Stomach (tissue), 4 donors: Measurements from ENCODE around the gene LRRC63.

Experiments
- POLR2AphosphoS5 ChIP-seq, 3 donors: sonication (generic); formaldehyde crosslinking; IDR thresholded peaks; one replicate each; pipeline ENCODE4 v1.6.1; 2016; ENCODE audit warnings: antibody characterized with exemption in 3 of 3
- TF ChIP-seq, protein P1 (sequence below), 7 experiments: fragments of 450-650 bp in 4 of 7; fragments of 200-600 bp in 3 of 7; sonication (generic) in 3 of 7; IDR thresholded peaks; one replicate each; pipeline ENCODE4 v1.5.1; 2016 to 2019; ENCODE audit warnings: antibody characterized with exemption in 7 of 7, control low read depth in 2 of 7, mild to moderate bottlenecking in 1 of 7

DNA sequence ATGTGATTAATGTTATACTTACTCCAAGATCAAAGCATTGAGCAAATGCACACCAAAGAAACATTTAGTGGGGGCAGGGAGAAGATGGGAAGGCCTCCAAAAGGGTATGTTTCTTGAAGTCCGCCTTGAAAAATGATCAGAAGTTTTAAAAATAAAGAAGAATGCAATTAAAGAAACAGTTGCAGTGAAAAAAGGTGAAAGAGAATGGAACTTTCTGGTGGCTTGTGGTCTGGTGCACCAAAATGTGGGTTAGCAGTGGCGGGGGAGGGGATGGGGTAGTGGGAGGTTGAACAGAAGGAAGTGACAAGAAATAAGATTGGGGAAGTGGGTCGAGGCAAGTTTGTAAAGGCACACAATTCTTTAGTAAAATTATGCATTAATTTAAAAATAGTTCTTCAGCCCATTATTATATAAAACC is 32.2 kb upstream of the LRRC63 start:
- TF ChIP-seq POLR2AphosphoS5 (IDR thresholded peaks at IDR 0.05), result no peak
- TF ChIP-seq, protein P1, sequence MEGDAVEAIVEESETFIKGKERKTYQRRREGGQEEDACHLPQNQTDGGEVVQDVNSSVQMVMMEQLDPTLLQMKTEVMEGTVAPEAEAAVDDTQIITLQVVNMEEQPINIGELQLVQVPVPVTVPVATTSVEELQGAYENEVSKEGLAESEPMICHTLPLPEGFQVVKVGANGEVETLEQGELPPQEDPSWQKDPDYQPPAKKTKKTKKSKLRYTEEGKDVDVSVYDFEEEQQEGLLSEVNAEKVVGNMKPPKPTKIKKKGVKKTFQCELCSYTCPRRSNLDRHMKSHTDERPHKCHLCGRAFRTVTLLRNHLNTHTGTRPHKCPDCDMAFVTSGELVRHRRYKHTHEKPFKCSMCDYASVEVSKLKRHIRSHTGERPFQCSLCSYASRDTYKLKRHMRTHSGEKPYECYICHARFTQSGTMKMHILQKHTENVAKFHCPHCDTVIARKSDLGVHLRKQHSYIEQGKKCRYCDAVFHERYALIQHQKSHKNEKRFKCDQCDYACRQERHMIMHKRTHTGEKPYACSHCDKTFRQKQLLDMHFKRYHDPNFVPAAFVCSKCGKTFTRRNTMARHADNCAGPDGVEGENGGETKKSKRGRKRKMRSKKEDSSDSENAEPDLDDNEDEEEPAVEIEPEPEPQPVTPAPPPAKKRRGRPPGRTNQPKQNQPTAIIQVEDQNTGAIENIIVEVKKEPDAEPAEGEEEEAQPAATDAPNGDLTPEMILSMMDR (IDR thresholded peaks at IDR 0.05), result no peak
